Lung (tissue), 12 donors: ENCODE results near the gene USP34. TPM values are rescaled to one million over a fixed set of nuclear protein-coding genes. Genes with fewer than 3 reads are reported as not detected.

ENCODE experiments used
- ATAC-seq: fragments of 200-7000 bp; cut with Tn5 transposase; one replicate; pipeline ENCODE4 v1.9.1; 2020; ENCODE audit warnings: moderate number of reproducible peaks; ENCODE audit not compliant: insufficient read depth, low FRiP score
- DNase-seq, 3 donors: peaks; one replicate each; pipeline ENCODE4 v3.0.0-alpha.2; 2013 to 2017
- H3K27ac ChIP-seq, 2 donors: one replicate each; pipeline ENCODE4 v1.5.1; 2013; ENCODE audit warnings: mild to moderate bottlenecking in 2 of 2, moderate library complexity in 2 of 2, control low read depth in 1 of 2, inconsistent platforms in 1 of 2, low read depth in 1 of 2, low read length in 1 of 2
- H3K27me3 ChIP-seq, 3 donors: one replicate each; pipeline ENCODE4 v1.5.1; 2013; ENCODE audit warnings: low read length in 2 of 3; ENCODE audit not compliant: control insufficient read depth in 3 of 3, insufficient read depth in 3 of 3
- H3K36me3 ChIP-seq, 4 donors: one replicate each; pipeline ENCODE4 v1.5.1; 2013; ENCODE audit warnings: low read length in 4 of 4, mild to moderate bottlenecking in 1 of 4, moderate library complexity in 1 of 4; ENCODE audit not compliant: control insufficient read depth in 4 of 4, insufficient read depth in 4 of 4
- H3K4me1 ChIP-seq, 5 donors: one replicate each; pipeline ENCODE4 v1.5.1; 2013; ENCODE audit warnings: low read length in 5 of 5, mild to moderate bottlenecking in 2 of 5, moderate library complexity in 1 of 5; ENCODE audit not compliant: control insufficient read depth in 5 of 5, insufficient read depth in 5 of 5
- H3K4me3 ChIP-seq: one replicate; pipeline ENCODE4 v1.5.1; 2013; ENCODE audit warnings: mild to moderate bottlenecking, control low read depth, moderate library complexity
- H3K9ac ChIP-seq, 2 donors: one replicate each; pipeline ENCODE4 v1.5.1; 2013; ENCODE audit warnings: low read length in 2 of 2, control low read depth in 1 of 2; ENCODE audit not compliant: insufficient read depth in 1 of 2
- H3K9me3 ChIP-seq, 4 donors: one replicate each; pipeline ENCODE4 v1.5.1; 2013; ENCODE audit warnings: low read length in 3 of 4, mild to moderate bottlenecking in 1 of 4, moderate library complexity in 1 of 4; ENCODE audit not compliant: control insufficient read depth in 4 of 4, insufficient read depth in 3 of 4
- WGBS, 2 donors: extraction: QIAGEN DNeasy Blood & Tissue Kit; methylation state at CpG; one replicate each; pipeline ENCODE4 v1.1.7; 2013; 5-methylcytosine and 5-hydroxymethylcytosine counted together
- polyA plus RNA-seq, 2 donors: library from polyadenylated mRNA; stranded (reverse); fragments of 200-250 nt; gene quantifications; one replicate each; pipeline ENCODE4 v1.2.1, GENCODE V29; 2013
- total RNA-seq, 2 donors: library from RNA; depleted of rRNA in 1 of 2; stranded (reverse); fragments of >200 nt in 1 of 2; gene quantifications; one replicate each; pipeline ENCODE4 v1.2.1, GENCODE V29; 2014 to 2021
- TF ChIP-seq, protein P1 (sequence below): IDR thresholded peaks from 2 replicates; pipeline ENCODE4 v1.5.1; 2012; ENCODE audit warnings: mild to moderate bottlenecking; ENCODE audit errors: control extremely low read depth, extremely low read depth
- donor health status: control.
- donor health status: control.
- donor health status: Bipolar disorder and iron deficiency.
- donor health status: healthy.
- donor health status: DM: yes; HTN: yes; CAD: no.

The USP34 gene
- total and polyA plus RNA-seq, 4 donors, result 38.7 to 233 (median 67.8) TPM

GRCh38 chr2:61362873-61363272, 108.0 kb downstream of the USP34 start:
- 96 to 97% methylated on average over 1 of the region's 1 CpG for WGBS, 2 donors
- Histone ChIP-seq H3K9me3 (peaks cover 0 to 8% (median under 1%) of the 10 kb centered on the region in 4 donors), H3K36me3 (peaks cover 4 to 18% (median 15%) of the 10 kb centered on the region in 4 donors), H3K4me1 (peaks cover 0 to 2% (median 0%) of the 10 kb centered on the region in 5 donors), H3K27me3 (no peaks in the 10 kb centered on the region), H3K4me3 (no peak overlapping the region), H3K27ac (no peak overlapping the region), H3K9ac (no peak overlapping the region)
- DNase-seq (no peak), ATAC-seq (no peak)
- TF ChIP-seq, protein P1, sequence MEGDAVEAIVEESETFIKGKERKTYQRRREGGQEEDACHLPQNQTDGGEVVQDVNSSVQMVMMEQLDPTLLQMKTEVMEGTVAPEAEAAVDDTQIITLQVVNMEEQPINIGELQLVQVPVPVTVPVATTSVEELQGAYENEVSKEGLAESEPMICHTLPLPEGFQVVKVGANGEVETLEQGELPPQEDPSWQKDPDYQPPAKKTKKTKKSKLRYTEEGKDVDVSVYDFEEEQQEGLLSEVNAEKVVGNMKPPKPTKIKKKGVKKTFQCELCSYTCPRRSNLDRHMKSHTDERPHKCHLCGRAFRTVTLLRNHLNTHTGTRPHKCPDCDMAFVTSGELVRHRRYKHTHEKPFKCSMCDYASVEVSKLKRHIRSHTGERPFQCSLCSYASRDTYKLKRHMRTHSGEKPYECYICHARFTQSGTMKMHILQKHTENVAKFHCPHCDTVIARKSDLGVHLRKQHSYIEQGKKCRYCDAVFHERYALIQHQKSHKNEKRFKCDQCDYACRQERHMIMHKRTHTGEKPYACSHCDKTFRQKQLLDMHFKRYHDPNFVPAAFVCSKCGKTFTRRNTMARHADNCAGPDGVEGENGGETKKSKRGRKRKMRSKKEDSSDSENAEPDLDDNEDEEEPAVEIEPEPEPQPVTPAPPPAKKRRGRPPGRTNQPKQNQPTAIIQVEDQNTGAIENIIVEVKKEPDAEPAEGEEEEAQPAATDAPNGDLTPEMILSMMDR, result no peak

DNA sequence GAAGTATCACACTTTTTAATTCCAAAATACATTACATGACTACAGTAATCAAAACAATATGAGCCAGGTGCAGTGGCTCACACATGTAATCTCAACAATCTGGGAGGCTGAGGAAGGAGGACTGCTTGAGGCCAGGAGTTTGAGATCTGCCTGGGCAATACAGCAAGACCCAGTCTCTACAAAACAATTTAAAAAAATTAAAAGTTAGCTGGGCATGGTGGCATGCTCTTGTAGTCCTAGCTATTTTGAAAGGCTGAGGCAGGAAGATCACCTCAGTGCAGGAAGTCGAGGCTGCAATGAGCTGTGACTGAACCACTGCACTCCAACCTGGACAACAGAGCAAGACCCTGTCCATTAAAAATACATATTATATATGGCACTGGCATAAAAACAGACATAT, 109.8 kb downstream of the USP34 start:
- 98 to 100% methylated on average over 1 of the region's 1 CpG for WGBS, 2 donors
- ATAC-seq (no peak), DNase-seq (no peak)
- H3K27ac ChIP-seq, result no peak overlapping the region
- TF ChIP-seq, protein P1, result no peak
- peaks cover 0 to 10% (median 5%) of the 10 kb centered on the region in 5 donors for H3K4me1 ChIP-seq
- H3K9ac ChIP-seq, result no peak overlapping the region
- H3K9me3 ChIP-seq, result peaks cover 0 to 8% (median under 1%) of the 10 kb centered on the region in 4 donors
- no peaks in the 10 kb centered on the region for H3K27me3 ChIP-seq
- H3K4me3 ChIP-seq, result no peak overlapping the region
- peaks cover 3 to 20% (median 10%) of the 10 kb centered on the region in 4 donors for H3K36me3 ChIP-seq

- Histone ChIP-seq H3K27ac (no peak overlapping the region), H3K36me3 (peaks cover 5 to 25% (median 17%) of the 10 kb centered on the region in 4 donors), H3K27me3 (no peaks in the 10 kb centered on the region), H3K9me3 (peaks cover under 1 to 16% (median 4%) of the 10 kb centered on the region in 4 donors), H3K4me3 (no peak overlapping the region), H3K9ac (no peak overlapping the region), H3K4me1 (peaks cover 0 to 10% (median 5%) of the 10 kb centered on the region in 5 donors)
- ATAC-seq (no peak), DNase-seq (no peak)
- TF ChIP-seq, protein P1, result no peak
Observed at GRCh38 chr2:61359058-61359457, 111.8 kb downstream of the USP34 start.

DNA sequence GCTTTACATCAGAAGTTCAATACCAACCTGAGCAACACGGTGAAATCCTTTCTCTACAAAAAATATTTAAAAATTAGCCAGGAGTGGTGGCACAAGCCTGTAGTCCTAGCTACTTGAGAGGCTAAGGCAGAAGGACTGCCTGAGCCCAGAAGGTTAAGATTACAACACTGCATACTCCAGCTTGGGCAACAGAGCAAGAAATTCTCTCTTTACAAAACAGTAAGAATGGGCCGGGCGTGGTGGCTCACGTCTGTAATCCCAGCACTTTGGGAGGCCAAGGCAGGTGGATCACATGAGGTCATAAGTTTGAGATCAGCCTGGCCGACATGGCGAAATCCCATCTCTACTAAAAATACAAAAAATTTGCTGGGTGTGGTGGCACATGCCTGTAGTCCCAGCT, 113.2 kb downstream of the USP34 start:
- peak; percentile 67 for ATAC-seq
- 62 to 69% methylated on average over 6 of the region's 6 CpGs for whole genome bisulfite sequencing, 2 donors
- DNase-seq, result no peak
- TF ChIP-seq, protein P1, result no peak
- Histone ChIP-seq H3K9me3 (peaks cover 5 to 11% (median 7%) of the 10 kb centered on the region in 4 donors), H3K36me3 (peaks cover 7 to 21% (median 17%) of the 10 kb centered on the region in 4 donors), H3K4me1 (peaks cover 0 to 10% (median 5%) of the 10 kb centered on the region in 5 donors), H3K27ac (no peak overlapping the region), H3K27me3 (no peaks in the 10 kb centered on the region), H3K9ac (no peak overlapping the region), H3K4me3 (no peak overlapping the region)
